ENCODE data around the gene IQSEC1.

The IQSEC1 gene

GRCh38 chr3:13073326-13074005, at the start of gene IQSEC1:
IQSEC1 (minus strand) TSS chr3:13073429; CDS start chr3:13073014, 415 bp downstream.
- no peak for FAIRE-seq

- FAIRE-seq, result no peak
These were observed 49.1 kb upstream of the IQSEC1 start for GRCh38 chr3:13122081-13123012.

- FAIRE-seq, result no peak
These were observed 48.3 kb upstream of the IQSEC1 start for GRCh38 chr3:13121553-13122001.

GRCh38 chr3:13120928-13121552, 47.8 kb upstream of the IQSEC1 start:
- FAIRE-seq, result no peak

- FAIRE-seq, result no peak
These were observed 47.2 kb upstream of the IQSEC1 start for GRCh38 chr3:13120289-13120927.

- FAIRE-seq, result no peak
These were observed 46.4 kb upstream of the IQSEC1 start for GRCh38 chr3:13119471-13120220.

GRCh38 chr3:13116426-13116825, 43.2 kb upstream of the IQSEC1 start:
- no peak for FAIRE-seq

- FAIRE-seq, result no peak
These were observed 42.8 kb upstream of the IQSEC1 start for GRCh38 chr3:13115991-13116390.

- no peak for FAIRE-seq
These were observed 42.3 kb upstream of the IQSEC1 start for GRCh38 chr3:13115576-13115910.

GRCh38 chr3:13114811-13115575, 41.8 kb upstream of the IQSEC1 start:
- FAIRE-seq, result no peak

GRCh38 chr3:13113346-13114330, 40.4 kb upstream of the IQSEC1 start:
- FAIRE-seq, result no peak

- no peak for FAIRE-seq
These were observed 39.5 kb upstream of the IQSEC1 start for GRCh38 chr3:13112521-13113345.

GRCh38 chr3:13111873-13112520, 38.8 kb upstream of the IQSEC1 start:
- FAIRE-seq, result no peak

GRCh38 chr3:13111173-13111872, 38.1 kb upstream of the IQSEC1 start:
- FAIRE-seq, result no peak

- no peak for FAIRE-seq
These were observed 37.5 kb upstream of the IQSEC1 start for GRCh38 chr3:13110678-13111116.

GRCh38 chr3:13109516-13109915, 36.3 kb upstream of the IQSEC1 start:
- no peak for FAIRE-seq

GRCh38 chr3:13108861-13109260, 35.6 kb upstream of the IQSEC1 start:
- FAIRE-seq, result no peak

GRCh38 chr3:13107661-13108060, 34.4 kb upstream of the IQSEC1 start:
- no peak for FAIRE-seq

Data from G401.6 (cell line).